Liver (tissue), 9 donors: ENCODE results near the gene SYT2. TPM values are rescaled to one million over a fixed set of nuclear protein-coding genes. Genes with fewer than 3 reads are reported as not detected.

Experiments used
- DNase-seq: peaks from one replicate; pipeline ENCODE4 v3.0.0-alpha.2; 2017; ENCODE audit warnings: low spot score
- H3K27ac ChIP-seq, 2 donors: one replicate each; pipeline ENCODE4 v1.7.0; 2013; ENCODE audit warnings: inconsistent platforms in 2 of 2, low read length in 2 of 2, control low read depth in 1 of 2, low read depth in 1 of 2, mild to moderate bottlenecking in 1 of 2
- H3K27me3 ChIP-seq, 4 donors: one replicate each; pipeline versions ENCODE4 v1.6.1 to v1.7.0; 2013; ENCODE audit warnings: low read length in 3 of 4, inconsistent platforms in 1 of 4, mild to moderate bottlenecking in 1 of 4, moderate library complexity in 1 of 4; ENCODE audit not compliant: control insufficient read depth in 4 of 4, insufficient read depth in 4 of 4
- H3K36me3 ChIP-seq, 4 donors: one replicate each; pipeline versions ENCODE4 v1.6.1 to v1.7.0; 2013; ENCODE audit warnings: low read length in 3 of 4, mild to moderate bottlenecking in 3 of 4, low read depth in 1 of 4, moderate library complexity in 1 of 4; ENCODE audit not compliant: control insufficient read depth in 4 of 4, insufficient read depth in 3 of 4
- H3K4me1 ChIP-seq, 4 donors: one replicate each; pipeline versions ENCODE4 v1.6.1 to v1.7.0; 2013; ENCODE audit warnings: low read length in 3 of 4, mild to moderate bottlenecking in 3 of 4, moderate library complexity in 1 of 4; ENCODE audit not compliant: control insufficient read depth in 4 of 4, insufficient read depth in 4 of 4
- H3K4me3 ChIP-seq, 3 donors: one replicate each; pipeline versions ENCODE4 v1.6.1 to v1.7.0; 2013; ENCODE audit warnings: low read length in 3 of 3, control low read depth in 1 of 3, low read depth in 1 of 3, mild to moderate bottlenecking in 1 of 3
- H3K9ac ChIP-seq, 2 donors: one replicate each; pipeline ENCODE4 v1.7.0; 2013; ENCODE audit warnings: low read length in 2 of 2, mild to moderate bottlenecking in 2 of 2, moderate library complexity in 2 of 2, control low read depth in 1 of 2, low read depth in 1 of 2
- H3K9me3 ChIP-seq, 4 donors: one replicate each; pipeline versions ENCODE4 v1.6.1 to v1.7.0; 2013; ENCODE audit warnings: low read length in 3 of 4; ENCODE audit not compliant: control insufficient read depth in 4 of 4
- EGR1 ChIP-seq, 2 donors: IDR thresholded peaks; 2 replicates each; pipeline ENCODE4 v1.6.1; 2016 to 2018; ENCODE audit warnings: antibody characterized with exemption in 2 of 2, low read depth in 2 of 2
- FOXA1 ChIP-seq: IDR thresholded peaks from 2 replicates; pipeline ENCODE4 v1.6.1; 2016; ENCODE audit warnings: antibody characterized with exemption
- FOXA2 ChIP-seq: IDR thresholded peaks from 2 replicates; pipeline ENCODE4 v1.6.1; 2016; ENCODE audit warnings: antibody characterized with exemption
- GABPA ChIP-seq, 2 donors: IDR thresholded peaks in 1 of 2; conservative IDR thresholded peaks in 1 of 2; 2 replicates each; pipeline ENCODE4 v1.6.1; 2016; ENCODE audit warnings: antibody characterized with exemption in 2 of 2, mild to moderate bottlenecking in 1 of 2, moderate library complexity in 1 of 2
- HNF4A ChIP-seq, 2 donors: conservative IDR thresholded peaks; 2 replicates each; pipeline ENCODE4 v1.6.1; 2016; ENCODE audit warnings: antibody characterized with exemption in 2 of 2, mild to moderate bottlenecking in 2 of 2
- HNF4G ChIP-seq: IDR thresholded peaks from 2 replicates; pipeline ENCODE4 v1.6.1; 2016; ENCODE audit warnings: antibody characterized with exemption
- JUND ChIP-seq, 2 donors: IDR thresholded peaks; 2 replicates each; pipeline ENCODE4 v1.6.1; 2016; ENCODE audit warnings: antibody characterized with exemption in 2 of 2
- NR2F2 ChIP-seq: IDR thresholded peaks from 2 replicates; pipeline ENCODE4 v1.6.1; 2016; ENCODE audit warnings: antibody characterized with exemption
- RAD21 ChIP-seq, 2 donors: IDR thresholded peaks; 2 replicates each; pipeline ENCODE4 v1.6.1; 2016; ENCODE audit warnings: antibody characterized with exemption in 2 of 2, mild to moderate bottlenecking in 2 of 2
- SP1 ChIP-seq: IDR thresholded peaks from 2 replicates; pipeline ENCODE4 v1.6.1; 2018; ENCODE audit warnings: antibody characterized with exemption, mild to moderate bottlenecking
- YY1 ChIP-seq: IDR thresholded peaks from 2 replicates; pipeline ENCODE4 v1.6.1; 2016; ENCODE audit warnings: antibody characterized with exemption, mild to moderate bottlenecking
- WGBS: extraction: QIAGEN DNeasy Blood & Tissue Kit; methylation state at CpG from one replicate; pipeline ENCODE4 v1.1.7; 2013; 5-methylcytosine and 5-hydroxymethylcytosine counted together
- polyA plus RNA-seq, 2 donors: library from polyadenylated mRNA; stranded (reverse) in 1 of 2; unstranded in 1 of 2; fragments of 200-250 nt in 1 of 2; fragments of >200 nt in 1 of 2; fragmentation: Nextera tagmentation in 1 of 2; extraction: Ambion mirVana in 1 of 2; gene quantifications; one replicate each; pipeline versions ENCODE4 v1.2.1 to v1.2.3, GENCODE V29; 2013 to 2015
- total RNA-seq, 2 donors: library from RNA; depleted of rRNA; stranded (reverse); fragments of >200 nt; gene quantifications; one replicate each; pipeline ENCODE4 v1.2.3, GENCODE V29; 2014
- TF ChIP-seq, protein P1 (sequence below): IDR thresholded peaks from 2 replicates; pipeline ENCODE4 v1.6.1; 2016; ENCODE audit warnings: antibody characterized with exemption
- TF ChIP-seq, protein P2 (sequence below): IDR thresholded peaks from 2 replicates; pipeline ENCODE4 v1.6.1; 2016; ENCODE audit warnings: antibody characterized with exemption
- TF ChIP-seq, protein P3 (sequence below): IDR thresholded peaks from 2 replicates; pipeline ENCODE4 v1.6.1; 2016; ENCODE audit warnings: antibody characterized with exemption, mild to moderate bottlenecking
- TF ChIP-seq, protein P4 (sequence below): IDR thresholded peaks from 2 replicates; pipeline ENCODE4 v1.6.1; 2016; ENCODE audit warnings: antibody characterized with exemption
- TF ChIP-seq, protein P5 (sequence below): fragments of 150-350 bp; IDR thresholded peaks from 2 replicates; pipeline ENCODE4 v1.5.1; 2017; ENCODE audit warnings: improper control_type of control experiment, low read depth, low read length; ENCODE audit not compliant: missing input control
- donor health status: healthy.
- donor health status: healthy.
- donor health status: healthy.
- donor health status: healthy.
- donor health status: healthy.

The SYT2 gene
- total and polyA plus RNA-seq, 4 donors = under 0.01 to 0.07 TPM; not detected in 2

DNA sequence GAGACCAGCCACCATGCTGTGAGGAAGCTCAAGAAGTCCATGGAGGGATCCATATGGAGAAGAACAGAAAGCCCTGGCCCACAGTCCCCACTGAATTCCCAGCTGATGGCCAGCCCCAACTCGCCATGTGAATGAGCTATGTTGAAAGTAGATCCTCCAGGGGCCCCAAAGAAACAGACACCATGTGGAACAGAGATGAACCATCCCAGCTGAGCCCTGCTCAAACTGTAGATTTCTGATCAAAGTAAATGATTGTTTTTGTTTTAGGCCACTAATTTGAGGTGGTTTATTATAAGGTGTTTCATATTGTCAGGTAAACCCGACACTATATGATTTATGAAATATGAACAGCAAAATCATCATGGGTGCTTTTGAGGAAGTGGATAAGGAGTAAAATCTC lies 32.8 kb downstream of the SYT2 start:
- Histone ChIP-seq H3K9ac (no peak overlapping the region), H3K4me1 (no peaks in the 10 kb centered on the region), H3K36me3 (no peaks in the 10 kb centered on the region), H3K4me3 (no peak overlapping the region), H3K9me3 (peaks cover 0 to 3% (median 0%) of the 10 kb centered on the region in 4 donors), H3K27me3 (no peaks in the 10 kb centered on the region), H3K27ac (no peak overlapping the region)
- TF ChIP-seq EGR1 (IDR thresholded peaks at IDR 0.05; ENCODE audit: low read depth in 2 of 2) (no peak), HNF4G (no peak), HNF4A (conservative IDR thresholded peaks at IDR 0.05) (no peak), FOXA1 (no peak), RAD21 (IDR thresholded peaks at IDR 0.05) (no peak), NR2F2 (no peak), SP1 (no peak), YY1 (no peak)
- TF ChIP-seq, protein P1, sequence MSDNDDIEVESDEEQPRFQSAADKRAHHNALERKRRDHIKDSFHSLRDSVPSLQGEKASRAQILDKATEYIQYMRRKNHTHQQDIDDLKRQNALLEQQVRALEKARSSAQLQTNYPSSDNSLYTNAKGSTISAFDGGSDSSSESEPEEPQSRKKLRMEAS = no peak
- TF ChIP-seq, protein P2, sequence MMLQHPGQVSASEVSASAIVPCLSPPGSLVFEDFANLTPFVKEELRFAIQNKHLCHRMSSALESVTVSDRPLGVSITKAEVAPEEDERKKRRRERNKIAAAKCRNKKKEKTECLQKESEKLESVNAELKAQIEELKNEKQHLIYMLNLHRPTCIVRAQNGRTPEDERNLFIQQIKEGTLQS = no peak
- no peak for DNase-seq
- WGBS = 83% methylated on average over 2 of the region's 2 CpGs

DNA sequence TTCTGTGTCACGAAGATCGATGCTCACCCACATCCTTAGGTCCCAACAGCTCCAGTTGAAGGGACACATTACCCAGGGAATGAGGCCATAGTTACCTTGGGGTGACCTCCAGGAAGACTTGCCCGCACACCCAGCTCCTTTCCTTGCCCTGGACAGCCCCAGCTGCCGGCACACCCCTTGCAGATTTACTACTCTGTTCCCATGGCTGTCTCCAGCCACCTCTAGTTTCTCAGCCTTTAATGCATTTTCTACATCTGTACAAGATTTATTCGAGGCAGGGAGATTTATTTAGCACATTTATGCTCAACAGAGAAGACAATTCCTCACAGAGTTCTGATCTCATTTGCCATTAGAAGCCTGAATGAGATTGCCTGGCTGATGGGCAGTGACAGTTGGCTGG lies 36.7 kb downstream of the SYT2 start:
- Histone ChIP-seq H3K4me3 (no peak overlapping the region), H3K27me3 (no peaks in the 10 kb centered on the region), H3K9me3 (peaks cover 0 to 3% (median 0%) of the 10 kb centered on the region in 4 donors), H3K36me3 (no peaks in the 10 kb centered on the region), H3K4me1 (no peaks in the 10 kb centered on the region), H3K27ac (no peak overlapping the region), H3K9ac (no peak overlapping the region)
- TF ChIP-seq, protein P1 = no peak
- TF ChIP-seq, protein P3, sequence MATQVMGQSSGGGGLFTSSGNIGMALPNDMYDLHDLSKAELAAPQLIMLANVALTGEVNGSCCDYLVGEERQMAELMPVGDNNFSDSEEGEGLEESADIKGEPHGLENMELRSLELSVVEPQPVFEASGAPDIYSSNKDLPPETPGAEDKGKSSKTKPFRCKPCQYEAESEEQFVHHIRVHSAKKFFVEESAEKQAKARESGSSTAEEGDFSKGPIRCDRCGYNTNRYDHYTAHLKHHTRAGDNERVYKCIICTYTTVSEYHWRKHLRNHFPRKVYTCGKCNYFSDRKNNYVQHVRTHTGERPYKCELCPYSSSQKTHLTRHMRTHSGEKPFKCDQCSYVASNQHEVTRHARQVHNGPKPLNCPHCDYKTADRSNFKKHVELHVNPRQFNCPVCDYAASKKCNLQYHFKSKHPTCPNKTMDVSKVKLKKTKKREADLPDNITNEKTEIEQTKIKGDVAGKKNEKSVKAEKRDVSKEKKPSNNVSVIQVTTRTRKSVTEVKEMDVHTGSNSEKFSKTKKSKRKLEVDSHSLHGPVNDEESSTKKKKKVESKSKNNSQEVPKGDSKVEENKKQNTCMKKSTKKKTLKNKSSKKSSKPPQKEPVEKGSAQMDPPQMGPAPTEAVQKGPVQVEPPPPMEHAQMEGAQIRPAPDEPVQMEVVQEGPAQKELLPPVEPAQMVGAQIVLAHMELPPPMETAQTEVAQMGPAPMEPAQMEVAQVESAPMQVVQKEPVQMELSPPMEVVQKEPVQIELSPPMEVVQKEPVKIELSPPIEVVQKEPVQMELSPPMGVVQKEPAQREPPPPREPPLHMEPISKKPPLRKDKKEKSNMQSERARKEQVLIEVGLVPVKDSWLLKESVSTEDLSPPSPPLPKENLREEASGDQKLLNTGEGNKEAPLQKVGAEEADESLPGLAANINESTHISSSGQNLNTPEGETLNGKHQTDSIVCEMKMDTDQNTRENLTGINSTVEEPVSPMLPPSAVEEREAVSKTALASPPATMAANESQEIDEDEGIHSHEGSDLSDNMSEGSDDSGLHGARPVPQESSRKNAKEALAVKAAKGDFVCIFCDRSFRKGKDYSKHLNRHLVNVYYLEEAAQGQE = no peak
- DNase-seq = no peak
- WGBS = 87% methylated on average over 5 of the region's 5 CpGs

DNA sequence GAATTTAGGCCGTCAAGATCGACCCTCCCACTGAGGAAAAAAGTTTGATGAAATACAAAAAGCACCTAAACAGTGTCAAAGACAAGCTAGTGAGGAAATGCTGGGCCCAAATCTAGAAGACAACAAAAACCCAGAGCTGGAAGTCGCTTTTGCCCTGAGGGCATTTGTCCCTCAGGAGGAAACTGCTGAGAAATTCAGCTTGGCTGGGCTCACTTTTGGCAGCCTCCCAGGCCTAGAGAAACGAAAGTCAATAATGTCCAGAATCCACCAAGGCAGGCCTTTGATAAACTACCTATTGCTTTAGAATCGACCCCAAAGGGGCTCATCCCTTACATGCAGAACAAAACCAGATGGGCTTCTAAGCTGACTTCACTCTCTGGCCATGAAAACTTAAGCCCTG lies 38.9 kb downstream of the SYT2 start:
- Histone ChIP-seq H3K4me1 (no peaks in the 10 kb centered on the region), H3K36me3 (no peaks in the 10 kb centered on the region), H3K27me3 (no peaks in the 10 kb centered on the region), H3K4me3 (no peak overlapping the region), H3K9me3 (no peaks in the 10 kb centered on the region), H3K27ac (no peak overlapping the region), H3K9ac (no peak overlapping the region)
- 39% methylated on average over 5 of the region's 5 CpGs for WGBS
- DNase-seq = no peak
- TF ChIP-seq EGR1 (IDR thresholded peaks at IDR 0.05; ENCODE audit: low read depth in 2 of 2) = no peak
- TF ChIP-seq SP1 = no peak
- TF ChIP-seq, protein P3 = no peak
- TF ChIP-seq GABPA (IDR thresholded peaks at IDR 0.05 in 1 of 2, conservative IDR thresholded peaks at IDR 0.05 in 1 of 2) = no peak
- TF ChIP-seq, protein P4, sequence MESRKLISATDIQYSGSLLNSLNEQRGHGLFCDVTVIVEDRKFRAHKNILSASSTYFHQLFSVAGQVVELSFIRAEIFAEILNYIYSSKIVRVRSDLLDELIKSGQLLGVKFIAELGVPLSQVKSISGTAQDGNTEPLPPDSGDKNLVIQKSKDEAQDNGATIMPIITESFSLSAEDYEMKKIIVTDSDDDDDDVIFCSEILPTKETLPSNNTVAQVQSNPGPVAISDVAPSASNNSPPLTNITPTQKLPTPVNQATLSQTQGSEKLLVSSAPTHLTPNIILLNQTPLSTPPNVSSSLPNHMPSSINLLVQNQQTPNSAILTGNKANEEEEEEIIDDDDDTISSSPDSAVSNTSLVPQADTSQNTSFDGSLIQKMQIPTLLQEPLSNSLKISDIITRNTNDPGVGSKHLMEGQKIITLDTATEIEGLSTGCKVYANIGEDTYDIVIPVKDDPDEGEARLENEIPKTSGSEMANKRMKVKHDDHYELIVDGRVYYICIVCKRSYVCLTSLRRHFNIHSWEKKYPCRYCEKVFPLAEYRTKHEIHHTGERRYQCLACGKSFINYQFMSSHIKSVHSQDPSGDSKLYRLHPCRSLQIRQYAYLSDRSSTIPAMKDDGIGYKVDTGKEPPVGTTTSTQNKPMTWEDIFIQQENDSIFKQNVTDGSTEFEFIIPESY = no peak
- no peak for TF ChIP-seq YY1
- no peak for TF ChIP-seq HNF4G
- TF ChIP-seq, protein P5, sequence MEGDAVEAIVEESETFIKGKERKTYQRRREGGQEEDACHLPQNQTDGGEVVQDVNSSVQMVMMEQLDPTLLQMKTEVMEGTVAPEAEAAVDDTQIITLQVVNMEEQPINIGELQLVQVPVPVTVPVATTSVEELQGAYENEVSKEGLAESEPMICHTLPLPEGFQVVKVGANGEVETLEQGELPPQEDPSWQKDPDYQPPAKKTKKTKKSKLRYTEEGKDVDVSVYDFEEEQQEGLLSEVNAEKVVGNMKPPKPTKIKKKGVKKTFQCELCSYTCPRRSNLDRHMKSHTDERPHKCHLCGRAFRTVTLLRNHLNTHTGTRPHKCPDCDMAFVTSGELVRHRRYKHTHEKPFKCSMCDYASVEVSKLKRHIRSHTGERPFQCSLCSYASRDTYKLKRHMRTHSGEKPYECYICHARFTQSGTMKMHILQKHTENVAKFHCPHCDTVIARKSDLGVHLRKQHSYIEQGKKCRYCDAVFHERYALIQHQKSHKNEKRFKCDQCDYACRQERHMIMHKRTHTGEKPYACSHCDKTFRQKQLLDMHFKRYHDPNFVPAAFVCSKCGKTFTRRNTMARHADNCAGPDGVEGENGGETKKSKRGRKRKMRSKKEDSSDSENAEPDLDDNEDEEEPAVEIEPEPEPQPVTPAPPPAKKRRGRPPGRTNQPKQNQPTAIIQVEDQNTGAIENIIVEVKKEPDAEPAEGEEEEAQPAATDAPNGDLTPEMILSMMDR = no peak
- TF ChIP-seq NR2F2 = no peak
- no peak for TF ChIP-seq FOXA1
- TF ChIP-seq JUND (IDR thresholded peaks at IDR 0.05) = no peak
- TF ChIP-seq HNF4A (conservative IDR thresholded peaks at IDR 0.05) = no peak
- no peak for TF ChIP-seq FOXA2
